GM18499 (cell line): Measurements from ENCODE around the gene CTDSPL.

ENCODE experiments used
- ATAC-seq: cut with Tn5 transposase; IDR thresholded peaks from one replicate; pipeline ENCODE4 v1.9.1; 2021; ENCODE audit warnings: moderate number of reproducible peaks; ENCODE audit not compliant: insufficient read depth, unreplicated experiment

CTDSPL gene

GRCh38 chr3:37887062-37887461, 25.4 kb downstream of the CTDSPL start:
- no peak for ATAC-seq

- no peak for ATAC-seq
Observed at GRCh38 chr3:37887824-37888223, 26.1 kb downstream of the CTDSPL start.

GRCh38 chr3:37888421-37888820, 26.7 kb downstream of the CTDSPL start:
- ATAC-seq: no peak

GRCh38 chr3:37890522-37890921, 28.8 kb downstream of the CTDSPL start:
- ATAC-seq: no peak

- no peak for ATAC-seq
Observed at GRCh38 chr3:37891227-37891626, 29.5 kb downstream of the CTDSPL start.

GRCh38 chr3:37892927-37893600, 31.4 kb downstream of the CTDSPL start:
- no peak for ATAC-seq

GRCh38 chr3:37896827-37897226, 35.1 kb downstream of the CTDSPL start:
- no peak for ATAC-seq

GRCh38 chr3:37897763-37898162, 36.1 kb downstream of the CTDSPL start:
- no peak for ATAC-seq

GRCh38 chr3:37898424-37898823, 36.7 kb downstream of the CTDSPL start:
- no peak for ATAC-seq

- ATAC-seq: no peak
Observed at GRCh38 chr3:37899101-37899707, 37.5 kb downstream of the CTDSPL start.

- no peak for ATAC-seq
Observed at GRCh38 chr3:37899711-37900306, 38.1 kb downstream of the CTDSPL start.

- ATAC-seq: no peak
Observed at GRCh38 chr3:37901721-37902120, 40.0 kb downstream of the CTDSPL start.

- no peak for ATAC-seq
Observed at GRCh38 chr3:37902674-37903073, 41.0 kb downstream of the CTDSPL start.

- no peak for ATAC-seq
Observed at GRCh38 chr3:37903320-37903719, 41.6 kb downstream of the CTDSPL start.

GRCh38 chr3:37903734-37904133, 42.1 kb downstream of the CTDSPL start:
- no peak for ATAC-seq

GRCh38 chr3:37904601-37905000, 42.9 kb downstream of the CTDSPL start:
- ATAC-seq: no peak

- ATAC-seq: no peak
Observed at GRCh38 chr3:37905346-37905745, 43.7 kb downstream of the CTDSPL start.

- ATAC-seq: no peak
Observed at GRCh38 chr3:37905987-37906674, 44.5 kb downstream of the CTDSPL start.

- ATAC-seq: no peak
Observed at GRCh38 chr3:37906734-37907282, 45.1 kb downstream of the CTDSPL start.

GRCh38 chr3:37907371-37907770, 45.7 kb downstream of the CTDSPL start:
- ATAC-seq: no peak

- ATAC-seq: peak; percentile 94
Observed at GRCh38 chr3:37907906-37908305, 46.2 kb downstream of the CTDSPL start.
